GM06990 (cell line): ENCODE results near the gene APOBEC3F.
"Not testable (repeated sequence)": the region's sequence is repeated elsewhere in the genome, so short reads cannot be mapped to it uniquely, and the experiment has no call there.

Experiments used
- DNase-seq: peaks from one replicate; pipeline ENCODE4 v3.0.0-alpha.2; 2011; ENCODE audit not compliant: insufficient read length; ENCODE audit errors: extremely low read depth
- H3K27me3 ChIP-seq: replicated peaks from 2 replicates; pipeline ENCODE4 v1.6.0; 2011; ENCODE audit warnings: low read length; ENCODE audit not compliant: control insufficient read depth, insufficient read depth
- H3K36me3 ChIP-seq: 2 replicates; pipeline ENCODE4 v1.5.1; 2011; ENCODE audit warnings: low read length; ENCODE audit not compliant: control insufficient read depth, insufficient read depth
- H3K4me3 ChIP-seq: replicated peaks from 2 replicates; pipeline ENCODE4 v1.5.1; 2011; ENCODE audit warnings: low read depth, mild to moderate bottlenecking, control low read depth, low read length
- TF ChIP-seq, protein P1 (sequence below): IDR thresholded peaks from 2 replicates; pipeline ENCODE4 v1.5.1; 2011; ENCODE audit warnings: low read length, control low read depth, mild to moderate bottlenecking, inconsistent platforms; ENCODE audit not compliant: insufficient read depth, poor library complexity, severe bottlenecking

APOBEC3F gene

GRCh38 chr22:39027717-39028116 is 12.9 kb upstream of the APOBEC3F start:
- no peak for DNase-seq
- TF ChIP-seq, protein P1, sequence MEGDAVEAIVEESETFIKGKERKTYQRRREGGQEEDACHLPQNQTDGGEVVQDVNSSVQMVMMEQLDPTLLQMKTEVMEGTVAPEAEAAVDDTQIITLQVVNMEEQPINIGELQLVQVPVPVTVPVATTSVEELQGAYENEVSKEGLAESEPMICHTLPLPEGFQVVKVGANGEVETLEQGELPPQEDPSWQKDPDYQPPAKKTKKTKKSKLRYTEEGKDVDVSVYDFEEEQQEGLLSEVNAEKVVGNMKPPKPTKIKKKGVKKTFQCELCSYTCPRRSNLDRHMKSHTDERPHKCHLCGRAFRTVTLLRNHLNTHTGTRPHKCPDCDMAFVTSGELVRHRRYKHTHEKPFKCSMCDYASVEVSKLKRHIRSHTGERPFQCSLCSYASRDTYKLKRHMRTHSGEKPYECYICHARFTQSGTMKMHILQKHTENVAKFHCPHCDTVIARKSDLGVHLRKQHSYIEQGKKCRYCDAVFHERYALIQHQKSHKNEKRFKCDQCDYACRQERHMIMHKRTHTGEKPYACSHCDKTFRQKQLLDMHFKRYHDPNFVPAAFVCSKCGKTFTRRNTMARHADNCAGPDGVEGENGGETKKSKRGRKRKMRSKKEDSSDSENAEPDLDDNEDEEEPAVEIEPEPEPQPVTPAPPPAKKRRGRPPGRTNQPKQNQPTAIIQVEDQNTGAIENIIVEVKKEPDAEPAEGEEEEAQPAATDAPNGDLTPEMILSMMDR = no peak
- H3K27me3 ChIP-seq = no peaks in the 10 kb centered on the region
- no peak overlapping the region for H3K4me3 ChIP-seq
- H3K36me3 ChIP-seq = peaks cover 14% of the 10 kb centered on the region

- Histone ChIP-seq H3K36me3 (peaks cover 14% of the 10 kb centered on the region), H3K27me3 (no peaks in the 10 kb centered on the region), H3K4me3 (no peak overlapping the region)
- no peak for DNase-seq
- TF ChIP-seq, protein P1 = no peak
Observed at GRCh38 chr22:39028281-39028680, 12.4 kb upstream of the APOBEC3F start.

DNA sequence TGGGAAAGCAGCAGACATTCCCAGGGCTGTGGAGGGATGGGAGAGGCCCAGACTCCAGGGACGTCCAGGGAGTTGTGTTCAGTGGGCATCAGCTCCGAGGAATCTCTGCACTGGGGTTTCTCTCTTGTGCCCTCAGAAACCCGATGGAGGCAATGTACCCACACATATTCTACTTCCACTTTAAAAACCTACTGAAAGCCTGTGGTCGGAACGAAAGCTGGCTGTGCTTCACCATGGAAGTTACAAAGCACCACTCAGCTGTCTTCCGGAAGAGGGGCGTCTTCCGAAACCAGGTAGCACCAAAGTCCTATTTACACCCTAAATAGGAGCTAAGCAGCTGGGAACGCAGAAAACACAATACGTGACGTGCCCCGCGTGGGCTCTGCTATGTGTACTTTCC is 11.4 kb upstream of the APOBEC3F start:
- no peaks in the 10 kb centered on the region for H3K27me3 ChIP-seq
- TF ChIP-seq, protein P1 = no peak
- no peak for DNase-seq
- H3K4me3 ChIP-seq = no peak overlapping the region
- H3K36me3 ChIP-seq = peaks cover 13% of the 10 kb centered on the region

DNA sequence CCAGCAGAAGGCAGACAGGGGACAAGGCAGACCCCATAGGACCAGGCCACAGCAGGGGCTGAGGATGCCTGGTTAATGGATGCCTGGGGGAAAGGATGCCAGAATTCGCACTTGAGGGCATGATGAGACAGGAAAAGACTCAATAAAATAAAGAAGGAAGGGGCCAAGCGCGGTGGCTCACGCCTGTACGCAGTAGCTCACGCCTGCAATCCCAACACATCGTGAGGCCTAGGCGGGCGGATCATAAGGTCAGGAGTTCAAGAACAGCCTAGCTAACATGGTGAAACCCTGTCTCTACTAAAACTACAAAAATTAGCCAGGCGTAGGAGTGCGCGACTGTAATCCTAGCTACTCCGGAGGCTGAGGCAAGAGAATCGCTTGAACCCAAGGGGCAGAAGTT is 10.0 kb upstream of the APOBEC3F start:
- Histone ChIP-seq H3K27me3 (no peaks in the 10 kb centered on the region), H3K4me3 (no peak overlapping the region), H3K36me3 (peaks cover 7% of the 10 kb centered on the region)
- TF ChIP-seq, protein P1 = no peak
- no peak for DNase-seq

- H3K4me3 ChIP-seq = not testable (repeated sequence)
Observed at GRCh38 chr22:39031434-39032295, 9.0 kb upstream of the APOBEC3F start.

GRCh38 chr22:39037071-39037470 is 3.6 kb upstream of the APOBEC3F start:
- DNase-seq, H3K27me3 ChIP-seq, H3K36me3 ChIP-seq, H3K4me3 ChIP-seq: not testable (repeated sequence)

More at GRCh38 chr22:39031434-39032295, 9.0 kb upstream of the APOBEC3F start:
- not testable (repeated sequence) for H3K36me3 ChIP-seq, H3K27me3 ChIP-seq, DNase-seq
